Dedifferentiated amniotic fluid mesenchymal stem cell (primary cell): ENCODE results near the gene EEF2K.
"Not testable (repeated sequence)": the region's sequence is repeated elsewhere in the genome, so short reads cannot be mapped to it uniquely, and the experiment has no call there.

Source experiments
- DNase-seq: peaks from one replicate; pipeline ENCODE4 v3.0.0-alpha.2; 2016; ENCODE audit errors: extremely low spot score

EEF2K gene

GRCh38 chr16:22189473-22190080 lies 16.5 kb upstream of the EEF2K start:
- DNase-seq, result no peak

GRCh38 chr16:22190081-22190775 lies 15.8 kb upstream of the EEF2K start:
- DNase-seq, result peak; percentile 99

- peak; percentile 99 for DNase-seq
Observed at GRCh38 chr16:22190776-22191531, 15.1 kb upstream of the EEF2K start.

- no peak for DNase-seq
Observed at GRCh38 chr16:22191532-22192260, 14.4 kb upstream of the EEF2K start.

- DNase-seq, result peak; percentile 96
Observed at GRCh38 chr16:22192261-22193062, 13.6 kb upstream of the EEF2K start.

GRCh38 chr16:22193063-22193411 lies 13.0 kb upstream of the EEF2K start:
- DNase-seq, result no peak

GRCh38 chr16:22194707-22195444 lies 11.2 kb upstream of the EEF2K start:
- no peak for DNase-seq

GRCh38 chr16:22195445-22195694 lies 10.7 kb upstream of the EEF2K start:
- DNase-seq, result no peak

- peak; percentile 80 for DNase-seq
Observed at GRCh38 chr16:22195695-22196558, 10.2 kb upstream of the EEF2K start.

- DNase-seq, result not testable (repeated sequence)
Observed at GRCh38 chr16:22196559-22197168, 9.4 kb upstream of the EEF2K start.

GRCh38 chr16:22198547-22199293 lies 7.4 kb upstream of the EEF2K start:
- DNase-seq, result no peak

- DNase-seq, result no peak
Observed at GRCh38 chr16:22202261-22202637, 3.8 kb upstream of the EEF2K start.

- DNase-seq, result no peak
Observed at GRCh38 chr16:22203091-22203490, 3.0 kb upstream of the EEF2K start.

- no peak for DNase-seq
Observed at GRCh38 chr16:22204091-22204655, 1.9 kb upstream of the EEF2K start.

GRCh38 chr16:22205577-22206012 lies 483 bp upstream of the EEF2K start:
- no peak for DNase-seq

GRCh38 chr16:22206842-22207714 lies 1.0 kb downstream of the EEF2K start:
- peak; percentile 75 for DNase-seq

GRCh38 chr16:22207715-22208360 lies 1.8 kb downstream of the EEF2K start:
- no peak for DNase-seq
